Pancreas (tissue), 10 donors: ENCODE data around the gene RSRC2. TPM values are rescaled to one million over a fixed set of nuclear protein-coding genes. Genes with fewer than 3 reads are reported as not detected.

Experiments
- ATAC-seq, 4 donors: fragments of 200-7000 bp; cut with Tn5 transposase; one replicate each; pipeline versions ENCODE4 v1.8.0 to v1.9.1; 2020; ENCODE audit warnings: mild to moderate bottlenecking in 4 of 4, moderate library complexity in 4 of 4
- DNase-seq, 6 donors: peaks; one replicate each; pipeline ENCODE4 v3.0.0-alpha.2; 2020
- FAIRE-seq: peaks from 2 replicates; lab custom pipeline; 2012; peaks lifted over from hg19 to GRCh38; lab: Jason Lieb, UNC
- H3K27ac ChIP-seq, 4 donors: fragments of 200-600 bp; sonication (generic); 1 replicate in 3 of 4; 2 replicates in 1 of 4; pipeline versions ENCODE4 v1.5.0 to v1.8.0; 2020
- H3K27me3 ChIP-seq, 4 donors: fragments of 200-600 bp; one replicate each; pipeline ENCODE4 v1.8.0; 2021
- H3K36me3 ChIP-seq, 3 donors: fragments of 200-600 bp; sonication (generic) in 1 of 3; one replicate each; pipeline versions ENCODE4 v1.5.0 to v1.8.0; 2020 to 2021
- H3K4me1 ChIP-seq, 3 donors: fragments of 200-600 bp; one replicate each; pipeline ENCODE4 v1.8.0; 2021
- H3K4me3 ChIP-seq, 4 donors: fragments of 200-600 bp; sonication (generic) in 2 of 4; one replicate each; pipeline versions ENCODE4 v1.5.0 to v1.8.0; 2020 to 2021
- H3K9me3 ChIP-seq, 4 donors: fragments of 200-600 bp; one replicate each; pipeline ENCODE4 v1.8.0; 2021
- CTCF ChIP-seq, 4 donors: fragments of 200-600 bp; sonication (generic) in 3 of 4; IDR thresholded peaks; one replicate each; pipeline versions ENCODE4 v1.5.0 to v1.8.0; 2021; ENCODE audit warnings: antibody characterized with exemption in 4 of 4
- WGBS, 2 donors: extraction: QIAGEN DNeasy Blood & Tissue Kit; methylation state at CpG; one replicate each; pipeline ENCODE4 v1.1.7; 2013; 5-methylcytosine and 5-hydroxymethylcytosine counted together
- intact Hi-C, 3 donors: fragments of 100-400 bp; cut with DNase I; formaldehyde crosslinking; loops; one replicate each; pipeline versions ENCODE4 v1.11.1 to v1.14.2; 2022
- polyA plus RNA-seq, 2 donors: library from polyadenylated mRNA; stranded (reverse); fragments of 200-250 nt; gene quantifications; one replicate each; pipeline ENCODE4 v1.2.3, GENCODE V29; 2013
- total RNA-seq, 6 donors: library from RNA; stranded (reverse); fragmentation: NEBNext Ultra II Directional in 4 of 6; extraction: Animal tissue kit (Norgen Biotek cat#: 25700) in 4 of 6; gene quantifications; one replicate each; pipeline versions ENCODE4 v1.2.1 to v1.2.4, GENCODE V29; 2021 to 2023
- donor health status: healthy with polysubstance abuse.
- donor health status: DM: no; HTN: no; CAD: no; lungs with moderate emphysema.
- donor health status: DM: no; HTN: no; CAD: no.
- donor health status: control.
- donor health status: control.
- donor health status: Bipolar disorder and iron deficiency.
- donor health status: DM: yes; HTN: yes; CAD: no.
- donor health status: DM: no; HTN: no; CAD: no.
- donor health status: DM: no; HTN: no; CAD: no.
- donor health status: DM: yes; HTN: yes; CAD: no.

The RSRC2 gene
- total and polyA plus RNA-seq, 8 donors: 17.1 to 70.6 (median 28.2) TPM

GRCh38 chr12:122460061-122460460 lies 66.7 kb downstream of the RSRC2 start:
- Histone ChIP-seq H3K4me3 (no peak overlapping the region), H3K9me3 (no peaks in the 10 kb centered on the region), H3K36me3 (no peaks in the 10 kb centered on the region), H3K27ac (no peak overlapping the region), H3K4me1 (no peaks in the 10 kb centered on the region), H3K27me3 (no peaks in the 10 kb centered on the region)
- intact Hi-C loops: loop anchor here in 1 of 3 donors (5.0 kb wide), 1 partner anchor 58 kb away; no protein-coding TSS in a partner anchor
- ATAC-seq: no peak
- DNase-seq: peak in 1 of 6 donors; percentile 0
- no peak for TF ChIP-seq CTCF (IDR thresholded peaks at IDR 0.05)
- no peak for FAIRE-seq
- 89 to 92% methylated on average over 7 of the region's 7 CpGs for WGBS, 2 donors

- no peaks in the 10 kb centered on the region for H3K36me3 ChIP-seq
- FAIRE-seq (no peak), ATAC-seq (no peak), DNase-seq (peak in 1 of 6 donors; percentile 7)
- H3K9me3 ChIP-seq: no peaks in the 10 kb centered on the region
- 94 to 95% methylated on average over 2 of the region's 2 CpGs for WGBS, 2 donors
- H3K27me3 ChIP-seq: no peaks in the 10 kb centered on the region
- no peak for TF ChIP-seq CTCF (IDR thresholded peaks at IDR 0.05)
- intact Hi-C loops: no loop called here
- no peaks in the 10 kb centered on the region for H3K4me1 ChIP-seq
- no peak overlapping the region for H3K4me3 ChIP-seq
- no peak overlapping the region for H3K27ac ChIP-seq
Measured at GRCh38 chr12:122459211-122459610, 67.5 kb downstream of the RSRC2 start.

DNA sequence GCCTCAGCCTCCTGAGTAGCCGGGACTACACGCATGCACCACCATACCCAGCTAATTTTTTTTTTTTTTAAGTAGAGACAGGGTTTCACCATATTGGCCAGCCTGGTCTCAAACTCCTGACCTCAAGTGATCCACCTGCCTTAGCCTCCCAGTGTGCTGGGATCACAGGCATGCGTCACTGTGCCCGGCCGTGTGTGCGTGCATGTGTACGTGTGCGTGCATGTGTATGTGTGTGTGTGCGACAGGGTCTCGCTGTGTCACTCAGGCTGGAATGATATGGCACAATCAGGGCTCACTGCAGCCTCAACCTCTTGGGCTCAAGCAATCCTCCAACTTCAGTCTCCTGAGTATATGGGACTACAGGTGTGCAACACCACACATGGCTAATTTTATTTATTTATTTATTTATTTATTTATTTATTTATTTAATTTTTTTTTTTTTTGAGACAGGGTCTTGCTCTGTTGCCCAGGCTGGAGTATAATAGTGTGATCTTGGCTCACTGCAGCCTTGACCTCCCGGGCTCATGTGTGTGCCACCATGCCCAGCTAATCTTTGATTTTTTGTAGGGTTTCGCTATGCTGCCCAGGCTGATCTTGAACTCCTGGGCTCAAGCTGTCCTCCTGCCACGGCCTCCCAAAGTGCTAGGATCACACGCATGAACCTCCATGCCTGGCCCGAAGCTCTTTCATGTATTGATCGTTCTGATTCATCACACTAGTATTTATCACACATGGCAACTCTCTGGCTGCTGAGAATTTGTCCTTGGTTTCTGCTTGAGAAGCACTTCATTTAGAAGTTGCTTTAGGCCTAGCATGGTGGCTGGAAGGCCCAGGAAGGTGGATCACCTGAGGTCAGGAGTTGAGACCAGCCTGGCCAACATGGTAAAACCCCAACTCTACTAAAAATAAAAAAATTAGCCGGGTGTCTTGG lies 68.4 kb downstream of the RSRC2 start:
- no peak for TF ChIP-seq CTCF (IDR thresholded peaks at IDR 0.05)
- intact Hi-C loops: no loop called here
- H3K4me3 ChIP-seq: no peak overlapping the region
- 89% methylated on average over 17 of the region's 17 CpGs for WGBS, 2 donors
- no peaks in the 10 kb centered on the region for H3K4me1 ChIP-seq
- no peaks in the 10 kb centered on the region for H3K27me3 ChIP-seq
- ATAC-seq (no peak), FAIRE-seq (no peak), DNase-seq (peak in 1 of 6 donors; percentile 33)
- H3K9me3 ChIP-seq: no peaks in the 10 kb centered on the region
- H3K27ac ChIP-seq: no peak overlapping the region
- H3K36me3 ChIP-seq: no peaks in the 10 kb centered on the region

DNA sequence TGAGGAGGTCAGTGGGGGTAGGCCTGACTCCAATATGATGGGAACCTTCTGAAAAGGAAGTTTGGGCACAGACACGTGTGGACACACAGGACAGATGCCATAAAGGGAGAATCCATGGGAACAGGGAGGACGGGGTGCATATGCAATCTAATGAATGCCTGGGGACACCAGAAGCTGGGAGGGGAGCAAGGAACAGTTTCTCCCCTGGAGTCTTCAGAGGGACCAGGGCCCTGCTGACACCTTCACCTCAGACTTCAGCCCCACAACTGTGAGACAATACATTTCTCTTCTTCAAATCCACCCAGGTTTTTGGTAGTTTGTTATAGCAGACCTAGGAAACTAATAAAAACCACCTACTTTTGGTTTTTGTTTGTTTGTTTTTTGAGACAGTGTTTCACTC lies 69.1 kb downstream of the RSRC2 start:
- ATAC-seq: no peak

More for the DNA sequence above, 69.1 kb downstream of the RSRC2 start:
- Histone ChIP-seq H3K27me3 (no peaks in the 10 kb centered on the region), H3K36me3 (no peaks in the 10 kb centered on the region), H3K4me1 (no peaks in the 10 kb centered on the region), H3K4me3 (no peak overlapping the region), H3K27ac (no peak overlapping the region), H3K9me3 (no peaks in the 10 kb centered on the region)
- no peak for FAIRE-seq
- no peak for TF ChIP-seq CTCF (IDR thresholded peaks at IDR 0.05)
- DNase-seq: peak in 1 of 6 donors; percentile 1
- WGBS, 2 donors: 57 to 72% methylated on average over 2 of the region's 2 CpGs
- intact Hi-C loops: no loop called here
